Measurements from ENCODE around the gene CHTOP. TPM values are rescaled to one million over a fixed set of nuclear protein-coding genes. Genes with fewer than 3 reads are reported as not detected.

The CHTOP gene
- total RNA-seq, 1 donor from 2014 or later, result 67.3 TPM

- peak within 1 kb of the TSS; percentile 96 for H3K27ac ChIP-seq
- TF ChIP-seq CTCF (IDR thresholded peaks at IDR 0.05), result no peak
- TF ChIP-seq POLR2A (IDR thresholded peaks at IDR 0.05), result peak in 1 of 2 donors; percentile 67
- peak; percentile 52 to 90 for TF ChIP-seq POLR2AphosphoS5 (IDR thresholded peaks at IDR 0.05; ENCODE audit: insufficient read depth in 1 of 2, low read depth in 1 of 2)
- H3K36me3 ChIP-seq, result peaks cover 0 to under 1% of the 10 kb centered on the region in 2 donors
- H3K4me3 ChIP-seq, result peak within 1 kb of the TSS; percentile 52 to 68
- intact Hi-C loops (cut with DNase I), result loop anchor here (5.0 kb wide), 1 partner anchor 101 kb away; no protein-coding TSS in a partner anchor
- no peaks in the 10 kb centered on the region for H3K27me3 ChIP-seq
- H3K9me3 ChIP-seq, result no peaks in the 10 kb centered on the region
- DNase-seq (ENCODE audit: extremely low spot score in 2 of 2), result no peak
- H3K4me1 ChIP-seq, result peaks cover 77% of the 10 kb centered on the region
These were observed 21.0 kb upstream of the CHTOP start, which contains the start of gene S100A16 for GRCh38 chr1:153612755-153613331. Gene S100A16, minus strand, starts transcription at chr1:153613137. Its CDS starts 4,986 bp downstream, at chr1:153608151.

DNA sequence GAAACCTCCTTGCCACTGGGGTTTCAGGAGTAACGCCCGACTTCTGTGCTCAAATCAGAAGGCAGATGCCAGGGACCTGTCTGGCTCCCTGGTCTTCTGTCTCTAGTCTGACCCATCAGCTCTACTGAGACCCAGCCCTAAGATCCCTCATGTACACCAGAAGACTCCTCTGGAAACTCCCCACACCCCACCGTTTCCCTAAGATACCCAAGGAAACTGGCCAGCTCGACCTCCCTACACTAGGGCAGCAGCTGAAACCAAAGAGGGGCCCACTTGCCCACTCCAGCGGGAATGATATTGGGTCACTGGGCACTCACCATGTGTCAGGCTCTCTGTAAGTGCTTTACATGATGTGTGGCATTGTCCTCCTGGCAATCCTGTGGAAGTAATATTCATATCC lies 20.5 kb upstream of the CHTOP start:
- H3K4me1 ChIP-seq, result peaks cover 77% of the 10 kb centered on the region
- intact Hi-C loops (cut with DNase I), result loop anchor here (5.0 kb wide), 1 partner anchor 101 kb away; no protein-coding TSS in a partner anchor
- H3K27me3 ChIP-seq, result no peaks in the 10 kb centered on the region
- no peaks in the 10 kb centered on the region for H3K36me3 ChIP-seq
- DNase-seq (ENCODE audit: extremely low spot score in 2 of 2), result no peak
- TF ChIP-seq POLR2A (IDR thresholded peaks at IDR 0.05), result no peak
- TF ChIP-seq CTCF (IDR thresholded peaks at IDR 0.05), result no peak
- TF ChIP-seq POLR2AphosphoS5 (IDR thresholded peaks at IDR 0.05; ENCODE audit: insufficient read depth in 1 of 2, low read depth in 1 of 2), result no peak
- H3K4me3 ChIP-seq, result peak overlapping the region; percentile 52 to 68
- H3K27ac ChIP-seq, result peak overlapping the region; percentile 96
- H3K9me3 ChIP-seq, result no peaks in the 10 kb centered on the region

DNA sequence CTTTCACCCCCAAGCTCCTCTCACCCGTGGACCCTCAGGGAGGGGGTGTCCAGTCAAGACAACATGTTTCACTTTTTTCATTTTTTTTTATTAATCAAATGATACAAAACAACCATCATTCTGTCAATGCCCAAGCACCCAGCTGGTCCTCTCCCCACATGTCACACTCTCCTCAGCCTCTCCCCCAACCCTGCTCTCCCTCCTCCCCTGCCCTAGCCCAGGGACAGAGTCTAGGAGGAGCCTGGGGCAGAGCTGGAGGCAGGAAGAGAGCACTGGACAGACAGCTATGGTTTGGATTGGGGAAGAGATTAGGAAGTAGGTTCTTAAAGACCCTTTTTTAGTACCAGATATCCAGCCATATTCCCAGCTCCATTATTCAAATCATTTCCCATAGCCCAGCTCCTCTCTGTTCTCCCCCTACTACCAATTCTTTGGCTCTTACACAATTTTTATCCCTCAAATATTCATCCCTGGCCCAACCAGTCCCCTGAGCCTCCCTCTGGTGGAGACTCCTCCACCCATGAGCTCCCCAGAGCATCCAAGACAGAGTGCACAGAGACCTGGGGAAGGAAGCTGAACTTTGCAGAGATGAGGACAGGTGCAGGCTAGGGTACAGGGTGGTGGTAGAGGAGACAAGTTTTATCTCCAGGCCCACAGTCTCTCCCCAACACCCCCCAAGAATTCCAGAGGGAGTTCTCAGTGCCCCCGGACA lies 19.5 kb upstream of the CHTOP start:
- Histone ChIP-seq H3K4me1 (peaks cover 69% of the 10 kb centered on the region), H3K4me3 (peak overlapping the region in 1 of 2 donors; percentile 40), H3K9me3 (no peaks in the 10 kb centered on the region), H3K27me3 (no peaks in the 10 kb centered on the region), H3K27ac (peak overlapping the region; percentile 96), H3K36me3 (no peaks in the 10 kb centered on the region)
- DNase-seq (ENCODE audit: extremely low spot score in 2 of 2), result no peak
- intact Hi-C loops (cut with DNase I), result loop anchor here (5.0 kb wide), 1 partner anchor 102 kb away; no protein-coding TSS in a partner anchor
- TF ChIP-seq POLR2A (IDR thresholded peaks at IDR 0.05) (no peak), CTCF (IDR thresholded peaks at IDR 0.05) (no peak), POLR2AphosphoS5 (IDR thresholded peaks at IDR 0.05; ENCODE audit: insufficient read depth in 1 of 2, low read depth in 1 of 2) (no peak)

DNA sequence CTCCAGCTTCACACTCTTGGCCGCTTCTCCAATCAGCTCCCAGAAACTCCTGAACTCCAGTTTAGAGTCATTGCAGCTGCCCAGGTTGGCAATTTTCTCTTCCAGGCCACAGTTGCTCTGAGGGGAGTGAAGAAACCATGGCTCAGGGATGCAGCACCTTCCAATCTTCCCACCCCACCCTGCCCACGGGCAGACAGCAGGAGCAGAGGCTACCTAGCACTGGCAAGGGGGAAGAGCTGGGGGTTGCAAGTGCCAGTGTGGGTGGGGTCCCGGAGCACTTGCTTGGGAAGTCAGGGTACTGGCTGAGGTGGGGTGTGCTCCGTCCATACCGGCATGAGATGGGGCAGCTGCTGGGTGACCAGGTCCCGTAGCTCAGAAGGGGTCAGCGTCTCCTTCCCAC lies 19.0 kb upstream of the CHTOP start:
- intact Hi-C loops (cut with DNase I), result loop anchor here (5.0 kb wide), 1 partner anchor 103 kb away; no protein-coding TSS in a partner anchor
- DNase-seq (ENCODE audit: extremely low spot score in 2 of 2), result no peak
- Histone ChIP-seq H3K4me3 (peak overlapping the region in 1 of 2 donors; percentile 40), H3K27ac (peak overlapping the region; percentile 96), H3K4me1 (peaks cover 63% of the 10 kb centered on the region), H3K36me3 (no peaks in the 10 kb centered on the region), H3K27me3 (no peaks in the 10 kb centered on the region), H3K9me3 (no peaks in the 10 kb centered on the region)
- TF ChIP-seq POLR2AphosphoS5 (IDR thresholded peaks at IDR 0.05; ENCODE audit: insufficient read depth in 1 of 2, low read depth in 1 of 2), result no peak
- no peak for TF ChIP-seq CTCF (IDR thresholded peaks at IDR 0.05)
- TF ChIP-seq POLR2A (IDR thresholded peaks at IDR 0.05), result no peak
